Measurements from ENCODE around the gene AGRN. TPM values are rescaled to one million over a fixed set of nuclear protein-coding genes. Genes with fewer than 3 reads are reported as not detected.
"Not testable (repeated sequence)": the region's sequence is repeated elsewhere in the genome, so short reads cannot be mapped to it uniquely, and the experiment has no call there.

The AGRN gene
- polyA plus RNA-seq, 3 donors, result 12.5 to 34.2 (median 21.5) TPM

GRCh38 chr1:980602-981395, 39.1 kb upstream of the AGRN start:
- WGBS, 3 donors, result 66 to 72% (median 70%) methylated on average over 35 of the region's 35 CpGs
- no peak overlapping the region for H3K27ac ChIP-seq (ENCODE audit: low read depth, low read length)

GRCh38 chr1:981491-981954, 38.4 kb upstream of the AGRN start:
- no peak overlapping the region for H3K27ac ChIP-seq (ENCODE audit: low read depth, low read length)
- 68 to 78% (median 74%) methylated on average over 19 to 21 of the region's 21 CpGs for WGBS, 3 donors

GRCh38 chr1:981955-982558, 37.9 kb upstream of the AGRN start, which contains the start of gene PERM1:
TSS of gene PERM1 (minus strand) at chr1:982093. CDS start at chr1:981029, 1,064 bp downstream.
- no peak within 1 kb of the TSS for H3K27ac ChIP-seq (ENCODE audit: low read depth, low read length)
- 43 to 68% (median 57%) methylated on average over 28 of the region's 28 CpGs for WGBS, 3 donors

- 62 to 84% (median 80%) methylated on average over 42 to 43 of the region's 43 CpGs for WGBS, 3 donors
- no peak overlapping the region for H3K27ac ChIP-seq (ENCODE audit: low read depth, low read length)
Observed at GRCh38 chr1:982765-983436, 37.0 kb upstream of the AGRN start.

GRCh38 chr1:983798-984475, 36.0 kb upstream of the AGRN start:
- WGBS, 3 donors, result 15 to 20% (median 19%) methylated on average over 28 to 29 of the region's 29 CpGs
- H3K27ac ChIP-seq (ENCODE audit: low read depth, low read length), result no peak overlapping the region

GRCh38 chr1:984476-984814, 35.5 kb upstream of the AGRN start:
- WGBS, 3 donors, result 51 to 61% (median 55%) methylated on average over 12 of the region's 12 CpGs

GRCh38 chr1:985126-985525, 34.8 kb upstream of the AGRN start:
- 73 to 79% (median 78%) methylated on average over 13 of the region's 13 CpGs for WGBS, 3 donors

More at GRCh38 chr1:984476-984814, 35.5 kb upstream of the AGRN start:
- no peak overlapping the region for H3K27ac ChIP-seq (ENCODE audit: low read depth, low read length)

GRCh38 chr1:988061-988460, 31.9 kb upstream of the AGRN start:
- not testable (repeated sequence) for H3K27ac ChIP-seq (ENCODE audit: low read depth, low read length)
- 83 to 92% (median 84%) methylated on average over 5 of the region's 5 CpGs for WGBS, 3 donors

More at GRCh38 chr1:985126-985525, 34.8 kb upstream of the AGRN start:
- H3K27ac ChIP-seq (ENCODE audit: low read depth, low read length), result no peak overlapping the region

GRCh38 chr1:991275-991674, 28.6 kb upstream of the AGRN start:
- 90 to 95% (median 93%) methylated on average over 6 of the region's 6 CpGs for WGBS, 3 donors
- not testable (repeated sequence) for H3K27ac ChIP-seq (ENCODE audit: low read depth, low read length)

- H3K27ac ChIP-seq (ENCODE audit: low read depth, low read length), result no peak overlapping the region
- WGBS, 3 donors, result 96% methylated on average over 10 of the region's 10 CpGs
Observed at GRCh38 chr1:991895-992294, 28.0 kb upstream of the AGRN start.

- H3K27ac ChIP-seq (ENCODE audit: low read depth, low read length), result no peak overlapping the region
- WGBS, 3 donors, result 89 to 94% (median 93%) methylated on average over 7 of the region's 7 CpGs
Observed at GRCh38 chr1:992362-992761, 27.6 kb upstream of the AGRN start.

GRCh38 chr1:993379-993995, 26.4 kb upstream of the AGRN start:
- WGBS, 3 donors, result 71 to 77% (median 72%) methylated on average over 15 of the region's 15 CpGs
- H3K27ac ChIP-seq (ENCODE audit: low read depth, low read length), result no peak overlapping the region

- not testable (repeated sequence) for H3K27ac ChIP-seq (ENCODE audit: low read depth, low read length)
- 81 to 84% (median 84%) methylated on average over 6 of the region's 6 CpGs for WGBS, 3 donors
Observed at GRCh38 chr1:994546-994945, 25.4 kb upstream of the AGRN start.

- H3K27ac ChIP-seq (ENCODE audit: low read depth, low read length), result no peak overlapping the region
- 32 to 43% (median 33%) methylated on average over 24 to 30 of the region's 30 CpGs for WGBS, 3 donors
Observed at GRCh38 chr1:995665-996633, 24.0 kb upstream of the AGRN start.

- no peak overlapping the region for H3K27ac ChIP-seq (ENCODE audit: low read depth, low read length)
- 59 to 64% (median 64%) methylated on average over 23 to 24 of the region's 24 CpGs for WGBS, 3 donors
Observed at GRCh38 chr1:996851-997712, 22.8 kb upstream of the AGRN start.

GRCh38 chr1:997713-997992, 22.3 kb upstream of the AGRN start:
- no peak overlapping the region for H3K27ac ChIP-seq (ENCODE audit: low read depth, low read length)
- 58 to 69% (median 67%) methylated on average over 2 to 3 of the region's 3 CpGs for WGBS, 3 donors
